DOHH2 (cell line): Measurements from ENCODE around the gene RASGEF1C.

ENCODE experiments used
- CTCF ChIP-seq: fragments of 200-600 bp; sonication (generic); IDR thresholded peaks from one replicate; pipeline ENCODE4 v1.5.1; 2014; ENCODE audit warnings: antibody characterized with exemption, mild to moderate bottlenecking, low read depth, low read length; ENCODE audit not compliant: poor library complexity, severe bottlenecking
- EZH2phosphoT487 ChIP-seq: fragments of 200-600 bp; sonication (generic); IDR thresholded peaks from 2 replicates; pipeline ENCODE4 v1.6.1; 2017; ENCODE audit warnings: borderline replicate concordance, mild to moderate bottlenecking, antibody characterized with exemption, low read length, moderate library complexity, mixed read lengths

- TF ChIP-seq CTCF (no peak), EZH2phosphoT487 (no peak)
Measured at GRCh38 chr5:180156141-180156540, 52.9 kb downstream of the RASGEF1C start.
